ENCODE results near the gene CPAMD8. TPM values are rescaled to one million over a fixed set of nuclear protein-coding genes. Genes with fewer than 3 reads are reported as not detected.

Gene CPAMD8
- total and polyA plus RNA-seq, 2 of the 8 experiments (the other 6 are each of a cell fraction or from before 2014, with no cell fraction given), result 6.1 to 9.2 TPM

GRCh38 chr19:16871871-16872270 lies 154.7 kb downstream of the CPAMD8 start (continued):
- no peak for TF ChIP-seq ATF3 (IDR thresholded peaks at IDR 0.05; ENCODE audit: insufficient read depth, low read depth, low read length)

All from H1 (cell line).